ENCODE data around the gene PDE3B.

DNA sequence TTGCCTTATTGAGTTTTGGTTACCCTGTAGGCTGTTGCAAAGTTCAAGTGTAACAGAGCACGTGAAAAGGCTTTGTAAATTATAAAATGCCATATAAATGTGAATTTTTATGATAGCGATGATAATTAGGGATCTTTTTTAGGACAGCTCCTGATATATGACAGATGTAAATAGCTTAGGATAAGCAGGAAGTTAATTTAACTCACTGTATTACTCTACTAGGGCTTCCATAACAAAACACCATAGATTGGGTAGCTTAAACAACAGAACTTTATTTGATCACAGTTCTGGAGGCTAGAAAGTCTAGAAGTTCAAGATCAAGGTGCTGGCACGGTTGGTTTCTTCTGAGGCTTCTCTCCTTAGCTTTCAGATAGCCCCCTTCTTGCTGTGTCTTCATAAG lies 17.0 kb upstream of the PDE3B start:
- no peak for TF ChIP-seq ZFP36 (IDR thresholded peaks at IDR 0.05; ENCODE audit: low read depth, low read length, partially characterized antibody)
- TF ChIP-seq SMARCA4 (IDR thresholded peaks at IDR 0.05), result no peak
- TF ChIP-seq ZNF12 (CRISPR knock-in tag; IDR thresholded peaks at IDR 0.05), result no peak
- TF ChIP-seq TEAD4 (IDR thresholded peaks at IDR 0.05; ENCODE audit: low read length), result no peak
- no peak for TF ChIP-seq TEAD4 (CRISPR knock-in tag; IDR thresholded peaks at IDR 0.05; ENCODE audit: borderline replicate concordance)
- TF ChIP-seq NONO (IDR thresholded peaks at IDR 0.05; ENCODE audit: low read depth in 2 of 2, low read length in 1 of 2), result no peak
- TF ChIP-seq, protein P1, sequence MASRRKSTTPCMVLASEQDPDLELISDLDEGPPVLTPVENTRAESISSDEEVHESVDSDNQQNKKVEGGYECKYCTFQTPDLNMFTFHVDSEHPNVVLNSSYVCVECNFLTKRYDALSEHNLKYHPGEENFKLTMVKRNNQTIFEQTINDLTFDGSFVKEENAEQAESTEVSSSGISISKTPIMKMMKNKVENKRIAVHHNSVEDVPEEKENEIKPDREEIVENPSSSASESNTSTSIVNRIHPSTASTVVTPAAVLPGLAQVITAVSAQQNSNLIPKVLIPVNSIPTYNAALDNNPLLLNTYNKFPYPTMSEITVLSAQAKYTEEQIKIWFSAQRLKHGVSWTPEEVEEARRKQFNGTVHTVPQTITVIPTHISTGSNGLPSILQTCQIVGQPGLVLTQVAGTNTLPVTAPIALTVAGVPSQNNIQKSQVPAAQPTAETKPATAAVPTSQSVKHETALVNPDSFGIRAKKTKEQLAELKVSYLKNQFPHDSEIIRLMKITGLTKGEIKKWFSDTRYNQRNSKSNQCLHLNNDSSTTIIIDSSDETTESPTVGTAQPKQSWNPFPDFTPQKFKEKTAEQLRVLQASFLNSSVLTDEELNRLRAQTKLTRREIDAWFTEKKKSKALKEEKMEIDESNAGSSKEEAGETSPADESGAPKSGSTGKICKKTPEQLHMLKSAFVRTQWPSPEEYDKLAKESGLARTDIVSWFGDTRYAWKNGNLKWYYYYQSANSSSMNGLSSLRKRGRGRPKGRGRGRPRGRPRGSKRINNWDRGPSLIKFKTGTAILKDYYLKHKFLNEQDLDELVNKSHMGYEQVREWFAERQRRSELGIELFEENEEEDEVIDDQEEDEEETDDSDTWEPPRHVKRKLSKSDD (conservative IDR thresholded peaks at IDR 0.05; ENCODE audit: low read length), result no peak
- no peak for TF ChIP-seq EP300 (IDR thresholded peaks at IDR 0.05; ENCODE audit: low read length)
- TF ChIP-seq NRF1 (conservative IDR thresholded peaks at IDR 0.05 in 1 of 2, IDR thresholded peaks at IDR 0.05 in 1 of 2), result no peak
- TF ChIP-seq, protein P2, sequence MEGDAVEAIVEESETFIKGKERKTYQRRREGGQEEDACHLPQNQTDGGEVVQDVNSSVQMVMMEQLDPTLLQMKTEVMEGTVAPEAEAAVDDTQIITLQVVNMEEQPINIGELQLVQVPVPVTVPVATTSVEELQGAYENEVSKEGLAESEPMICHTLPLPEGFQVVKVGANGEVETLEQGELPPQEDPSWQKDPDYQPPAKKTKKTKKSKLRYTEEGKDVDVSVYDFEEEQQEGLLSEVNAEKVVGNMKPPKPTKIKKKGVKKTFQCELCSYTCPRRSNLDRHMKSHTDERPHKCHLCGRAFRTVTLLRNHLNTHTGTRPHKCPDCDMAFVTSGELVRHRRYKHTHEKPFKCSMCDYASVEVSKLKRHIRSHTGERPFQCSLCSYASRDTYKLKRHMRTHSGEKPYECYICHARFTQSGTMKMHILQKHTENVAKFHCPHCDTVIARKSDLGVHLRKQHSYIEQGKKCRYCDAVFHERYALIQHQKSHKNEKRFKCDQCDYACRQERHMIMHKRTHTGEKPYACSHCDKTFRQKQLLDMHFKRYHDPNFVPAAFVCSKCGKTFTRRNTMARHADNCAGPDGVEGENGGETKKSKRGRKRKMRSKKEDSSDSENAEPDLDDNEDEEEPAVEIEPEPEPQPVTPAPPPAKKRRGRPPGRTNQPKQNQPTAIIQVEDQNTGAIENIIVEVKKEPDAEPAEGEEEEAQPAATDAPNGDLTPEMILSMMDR (IDR thresholded peaks at IDR 0.05 in 2 of 3, conservative IDR thresholded peaks at IDR 0.05 in 1 of 3; ENCODE audit: insufficient read depth in 2 of 3, low read depth in 1 of 3, low read length in 3 of 3), result no peak
- TF ChIP-seq CHD2 (IDR thresholded peaks at IDR 0.05; ENCODE audit: low read depth, low read length), result no peak

All from K562 (cell line).